Uterus (tissue), 4 donors: ENCODE measurements around the gene CCDC195. TPM values are rescaled to one million over a fixed set of nuclear protein-coding genes. Genes with fewer than 3 reads are reported as not detected.

Experiments used
- DNase-seq, 2 donors: peaks; one replicate each; pipeline ENCODE4 v3.0.0-alpha.2; 2019 to 2020
- H3K27ac ChIP-seq, 2 donors: fragments of 200-600 bp; sonication (generic); 1 replicate in 1 of 2; 2 replicates in 1 of 2; pipeline ENCODE4 v1.5.1; 2016 to 2018
- H3K27me3 ChIP-seq, 2 donors: fragments of 200-600 bp; sonication (generic); one replicate each; pipeline ENCODE4 v1.5.1; 2018 to 2019; ENCODE audit warnings: control low read depth in 1 of 2
- H3K36me3 ChIP-seq, 2 donors: fragments of 200-600 bp; sonication (generic); one replicate each; pipeline ENCODE4 v1.5.1; 2019; ENCODE audit warnings: control low read depth in 1 of 2
- H3K4me1 ChIP-seq, 2 donors: fragments of 200-600 bp; sonication (generic); one replicate each; pipeline ENCODE4 v1.5.1; 2018 to 2019; ENCODE audit warnings: control low read depth in 1 of 2
- H3K4me3 ChIP-seq, 2 donors: fragments of 200-600 bp; sonication (generic); 1 replicate in 1 of 2; 2 replicates in 1 of 2; pipeline ENCODE4 v1.5.1; 2018 to 2019; ENCODE audit warnings: mild to moderate bottlenecking in 1 of 2
- H3K9me3 ChIP-seq, 2 donors: fragments of 200-600 bp; sonication (generic); one replicate each; pipeline ENCODE4 v1.5.1; 2019; ENCODE audit warnings: control low read depth in 1 of 2
- CTCF ChIP-seq, 4 experiments: fragments of 200-600 bp in 2 of 4; fragments of 450-650 bp in 2 of 4; sonication (generic) in 2 of 4; IDR thresholded peaks; one replicate each; pipeline ENCODE4 v1.5.1; 2016 to 2019; ENCODE audit warnings: antibody characterized with exemption in 4 of 4, mild to moderate bottlenecking in 2 of 4, moderate library complexity in 1 of 4
- POLR2A ChIP-seq, 2 donors: fragments of 450-650 bp; IDR thresholded peaks; one replicate each; pipeline ENCODE4 v1.6.1; 2016; ENCODE audit warnings: antibody characterized with exemption in 2 of 2, mild to moderate bottlenecking in 1 of 2, moderate library complexity in 1 of 2
- intact Hi-C: fragments of 100-400 bp; cut with DNase I; formaldehyde crosslinking; loops from one replicate; pipeline ENCODE4 v1.15.1; 2023; ENCODE audit warnings: low total_unique reads
- total RNA-seq, 4 donors: library from RNA; depleted of rRNA in 3 of 4; stranded (reverse); fragments of >200 nt in 3 of 4; gene quantifications; one replicate each; pipeline versions ENCODE4 v1.1.0 to v1.2.4, GENCODE V29; 2014 to 2023
- donor health status: DM: yes; HTN: yes; CAD: no.

CCDC195 gene
- total RNA-seq, 4 donors from 2014 or later: not detected

- Histone ChIP-seq H3K4me3 (no peak overlapping the region), H3K27ac (no peak overlapping the region), H3K36me3 (no peaks in the 10 kb centered on the region), H3K27me3 (no peaks in the 10 kb centered on the region), H3K9me3 (no peaks in the 10 kb centered on the region), H3K4me1 (no peaks in the 10 kb centered on the region)
- intact Hi-C loops: no loop called here
- TF ChIP-seq POLR2A (IDR thresholded peaks at IDR 0.05) (no peak), CTCF (IDR thresholded peaks at IDR 0.05) (no peak)
- no peak for DNase-seq
Observed at GRCh38 chr2:224694502-224694901, 21.7 kb downstream of the CCDC195 start.

GRCh38 chr2:224691563-224691962, 24.6 kb downstream of the CCDC195 start:
- Histone ChIP-seq H3K27me3 (no peaks in the 10 kb centered on the region), H3K36me3 (no peaks in the 10 kb centered on the region), H3K4me3 (no peak overlapping the region), H3K9me3 (no peaks in the 10 kb centered on the region), H3K27ac (no peak overlapping the region), H3K4me1 (no peaks in the 10 kb centered on the region)
- no peak for DNase-seq
- TF ChIP-seq POLR2A (IDR thresholded peaks at IDR 0.05) (no peak), CTCF (IDR thresholded peaks at IDR 0.05) (no peak)
- intact Hi-C loops: no loop called here

GRCh38 chr2:224690868-224691267, 25.3 kb downstream of the CCDC195 start:
- Histone ChIP-seq H3K4me3 (no peak overlapping the region), H3K4me1 (no peaks in the 10 kb centered on the region), H3K27me3 (no peaks in the 10 kb centered on the region), H3K27ac (no peak overlapping the region), H3K9me3 (no peaks in the 10 kb centered on the region), H3K36me3 (no peaks in the 10 kb centered on the region)
- intact Hi-C loops: no loop called here
- TF ChIP-seq POLR2A (IDR thresholded peaks at IDR 0.05) (no peak), CTCF (IDR thresholded peaks at IDR 0.05) (no peak)
- no peak for DNase-seq

GRCh38 chr2:224689539-224689938, 26.6 kb downstream of the CCDC195 start:
- Histone ChIP-seq H3K27me3 (no peaks in the 10 kb centered on the region), H3K27ac (no peak overlapping the region), H3K36me3 (no peaks in the 10 kb centered on the region), H3K9me3 (no peaks in the 10 kb centered on the region), H3K4me1 (no peaks in the 10 kb centered on the region), H3K4me3 (no peak overlapping the region)
- intact Hi-C loops: no loop called here
- DNase-seq: no peak
- TF ChIP-seq POLR2A (IDR thresholded peaks at IDR 0.05) (no peak), CTCF (IDR thresholded peaks at IDR 0.05) (no peak)

GRCh38 chr2:224688997-224689396, 27.2 kb downstream of the CCDC195 start:
- H3K4me1 ChIP-seq: no peaks in the 10 kb centered on the region
- TF ChIP-seq POLR2A (IDR thresholded peaks at IDR 0.05) (no peak), CTCF (IDR thresholded peaks at IDR 0.05) (no peak)
- H3K27ac ChIP-seq: no peak overlapping the region
- no peaks in the 10 kb centered on the region for H3K9me3 ChIP-seq
- no peak for DNase-seq
- H3K36me3 ChIP-seq: no peaks in the 10 kb centered on the region
- intact Hi-C loops: no loop called here
- no peak overlapping the region for H3K4me3 ChIP-seq
- H3K27me3 ChIP-seq: no peaks in the 10 kb centered on the region
